ENCODE data around the gene FBXO48.

The FBXO48 gene

DNA sequence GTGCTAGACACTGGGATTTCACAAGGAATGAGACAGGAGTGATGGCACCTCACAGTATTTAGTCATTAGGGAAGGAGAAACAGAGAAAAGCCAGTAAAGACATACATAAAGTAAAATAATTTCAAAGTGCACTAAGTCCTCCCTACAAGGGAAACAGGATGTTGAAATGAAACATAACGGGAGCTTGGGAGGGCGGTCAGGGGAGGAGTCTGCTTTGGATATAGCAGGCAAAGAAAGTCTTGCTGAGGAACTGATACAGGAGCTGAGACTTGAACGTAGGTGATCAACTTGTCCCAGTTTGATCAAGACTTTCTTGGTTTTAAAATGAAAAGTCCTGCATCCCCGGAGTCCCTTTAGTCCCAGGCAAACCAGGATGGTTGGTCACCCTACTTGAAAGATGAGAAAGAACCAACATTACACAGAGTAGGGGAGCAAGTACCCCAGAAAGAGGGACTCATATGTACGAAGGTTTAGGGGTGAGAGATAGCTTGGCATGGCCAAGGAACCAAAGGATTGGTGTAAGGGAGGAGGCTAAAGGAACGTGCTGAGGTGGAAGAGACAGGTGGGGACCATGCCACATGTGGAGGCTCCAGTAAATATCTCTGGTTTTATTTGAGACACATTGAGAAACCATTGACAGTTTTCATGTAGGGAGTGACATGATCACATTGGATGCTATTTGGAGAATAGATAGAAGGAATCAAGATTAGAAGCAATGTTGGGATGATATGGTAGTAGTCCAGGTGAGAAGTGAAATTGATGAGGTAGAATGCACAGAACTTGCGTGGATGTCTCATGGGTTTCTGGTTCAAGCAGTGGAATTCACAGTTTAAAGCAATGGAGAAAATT lies 28.4 kb downstream of the FBXO48 start:
- TF ChIP-seq, protein P1, sequence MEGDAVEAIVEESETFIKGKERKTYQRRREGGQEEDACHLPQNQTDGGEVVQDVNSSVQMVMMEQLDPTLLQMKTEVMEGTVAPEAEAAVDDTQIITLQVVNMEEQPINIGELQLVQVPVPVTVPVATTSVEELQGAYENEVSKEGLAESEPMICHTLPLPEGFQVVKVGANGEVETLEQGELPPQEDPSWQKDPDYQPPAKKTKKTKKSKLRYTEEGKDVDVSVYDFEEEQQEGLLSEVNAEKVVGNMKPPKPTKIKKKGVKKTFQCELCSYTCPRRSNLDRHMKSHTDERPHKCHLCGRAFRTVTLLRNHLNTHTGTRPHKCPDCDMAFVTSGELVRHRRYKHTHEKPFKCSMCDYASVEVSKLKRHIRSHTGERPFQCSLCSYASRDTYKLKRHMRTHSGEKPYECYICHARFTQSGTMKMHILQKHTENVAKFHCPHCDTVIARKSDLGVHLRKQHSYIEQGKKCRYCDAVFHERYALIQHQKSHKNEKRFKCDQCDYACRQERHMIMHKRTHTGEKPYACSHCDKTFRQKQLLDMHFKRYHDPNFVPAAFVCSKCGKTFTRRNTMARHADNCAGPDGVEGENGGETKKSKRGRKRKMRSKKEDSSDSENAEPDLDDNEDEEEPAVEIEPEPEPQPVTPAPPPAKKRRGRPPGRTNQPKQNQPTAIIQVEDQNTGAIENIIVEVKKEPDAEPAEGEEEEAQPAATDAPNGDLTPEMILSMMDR (IDR thresholded peaks at IDR 0.05) = no peak

DNA sequence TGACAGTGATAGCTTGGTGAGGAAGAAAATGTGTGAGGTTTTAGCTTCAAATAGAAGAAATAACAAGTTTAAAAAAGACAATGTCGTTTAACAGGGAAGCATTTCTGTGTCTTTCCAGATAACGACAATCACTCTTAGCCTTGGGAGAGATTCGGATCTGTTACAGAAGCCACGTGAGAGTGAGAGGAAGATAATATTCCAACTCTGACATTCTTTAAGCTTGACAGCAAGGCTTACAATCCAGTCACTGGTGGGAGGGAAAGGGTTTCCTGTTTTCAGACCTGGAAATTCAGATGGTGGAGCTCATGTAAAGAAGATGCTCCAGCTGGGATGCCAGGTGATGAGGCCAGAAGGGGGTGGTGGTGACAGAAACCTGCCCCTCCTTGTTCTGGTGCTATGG lies 30.8 kb downstream of the FBXO48 start:
- TF ChIP-seq, protein P1 (IDR thresholded peaks at IDR 0.05) = no peak

DNA sequence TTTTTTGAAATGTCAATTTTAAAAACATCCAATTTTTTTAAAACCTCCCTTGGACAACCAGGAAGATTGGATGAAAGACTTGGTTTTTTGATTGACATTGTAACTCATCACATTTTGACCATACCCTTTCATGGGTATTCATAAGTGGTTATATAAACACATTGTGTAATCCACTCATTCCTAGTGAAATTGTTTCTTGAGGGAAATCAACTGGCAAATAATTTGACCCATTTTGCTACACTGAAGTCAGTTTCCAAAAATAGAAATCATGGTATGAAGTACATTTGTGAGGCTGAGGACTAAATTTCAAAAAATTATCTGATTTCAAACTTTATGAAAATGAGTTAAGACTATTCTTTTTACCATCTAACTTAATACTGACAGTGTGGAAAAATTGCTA lies 31.5 kb downstream of the FBXO48 start:
- TF ChIP-seq, protein P1 (IDR thresholded peaks at IDR 0.05) = no peak

DNA sequence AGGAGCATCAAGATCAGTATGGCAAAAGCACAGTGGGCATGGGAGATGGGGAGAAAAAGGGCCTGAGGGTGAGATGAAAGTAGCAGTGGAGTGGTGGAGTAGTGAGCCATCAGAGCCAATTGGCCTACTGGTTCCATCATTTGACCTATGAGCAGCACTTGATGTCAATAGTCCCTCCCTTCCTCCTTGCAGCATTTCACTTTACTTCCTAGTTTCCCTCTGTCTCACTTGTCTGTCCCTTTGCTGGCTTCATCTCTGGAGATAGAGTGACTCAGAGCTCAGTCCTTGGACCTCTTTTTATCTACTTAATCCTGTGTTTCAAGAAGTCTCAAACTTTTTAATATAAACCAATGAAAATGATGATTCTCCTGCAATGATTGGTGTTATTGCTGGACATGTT lies 32.1 kb downstream of the FBXO48 start:
- TF ChIP-seq, protein P1 (IDR thresholded peaks at IDR 0.05) = no peak

DNA sequence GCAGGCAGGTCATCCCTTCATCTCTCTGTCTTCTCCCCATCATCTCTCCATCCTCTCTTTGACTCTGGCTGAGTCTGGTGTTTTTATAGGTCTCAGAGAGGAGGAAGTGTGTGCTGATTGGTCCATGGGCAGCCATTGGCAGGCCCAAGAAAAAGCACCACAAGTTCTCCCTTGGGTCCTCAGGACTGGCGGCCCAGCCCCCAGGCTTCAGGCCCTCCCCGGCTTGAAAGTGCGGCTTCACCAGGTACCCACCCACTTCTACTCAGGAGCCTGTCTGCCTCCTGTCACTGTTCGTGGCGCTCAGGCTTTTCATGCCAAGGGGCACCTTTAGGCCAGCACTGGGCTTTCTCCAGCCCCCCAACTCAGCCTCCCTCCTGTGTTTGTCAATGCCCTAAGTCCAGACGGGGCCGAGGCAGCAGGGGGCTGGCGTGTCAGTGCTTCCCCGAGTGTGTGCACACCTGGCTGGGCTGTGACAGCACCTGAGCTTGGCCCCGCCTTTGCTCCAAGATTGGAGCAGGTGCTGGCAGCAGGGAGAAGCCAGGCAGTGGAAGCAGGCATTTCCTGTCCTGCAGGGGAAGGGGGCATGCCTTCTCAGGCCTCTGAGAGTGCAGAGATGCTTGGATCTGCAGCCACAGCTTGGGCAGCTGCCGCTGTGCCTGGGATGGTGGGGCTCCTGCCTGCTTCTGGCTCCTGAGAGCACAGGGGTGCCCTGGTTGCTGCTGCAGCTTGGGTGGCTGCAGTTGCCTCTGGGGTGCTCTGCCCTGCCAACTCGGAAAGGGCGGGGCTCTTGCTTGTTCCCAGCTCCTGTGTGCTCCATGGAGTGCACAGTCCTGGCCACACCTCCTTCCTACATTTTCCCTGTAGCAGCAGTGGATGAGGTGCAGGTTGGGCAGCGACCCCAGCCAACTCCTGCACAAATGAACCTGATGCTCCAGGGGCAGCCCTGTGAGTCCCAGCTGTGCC lies 34.1 kb downstream of the FBXO48 start:
- TF ChIP-seq, protein P1 (IDR thresholded peaks at IDR 0.05) = no peak

DNA sequence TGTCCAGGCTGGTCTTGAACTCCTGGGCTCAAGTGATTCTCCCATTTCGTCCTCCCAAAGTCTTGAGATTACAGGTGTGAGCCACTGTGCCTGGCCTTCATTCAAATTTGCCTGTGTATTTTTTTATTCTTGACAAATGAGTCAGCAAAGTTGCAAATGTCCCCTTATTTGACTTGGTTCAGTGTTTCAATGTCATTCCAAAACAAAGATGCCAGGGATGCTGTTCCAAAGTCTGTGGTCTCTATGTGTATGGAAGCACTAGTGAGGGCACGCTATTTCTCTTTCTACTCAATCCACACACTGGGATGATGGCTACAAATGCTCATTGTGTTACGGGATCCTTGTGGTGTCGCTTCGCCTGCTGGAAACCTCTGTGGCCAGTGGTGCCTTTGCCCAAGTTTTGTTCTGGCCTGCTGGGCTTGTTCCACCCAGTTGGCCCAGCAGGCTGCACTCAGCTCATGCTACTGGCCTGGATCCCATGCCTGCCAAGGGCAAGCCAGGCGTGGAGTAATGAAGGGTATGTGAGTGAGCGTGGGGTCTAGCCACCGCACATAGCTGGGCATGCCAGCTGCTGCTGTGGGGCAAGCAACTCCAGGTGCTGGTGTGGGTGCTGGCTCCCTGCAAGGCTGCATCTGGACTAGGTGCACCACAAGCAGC lies 35.6 kb downstream of the FBXO48 start:
- TF ChIP-seq, protein P1 (IDR thresholded peaks at IDR 0.05) = no peak

DNA sequence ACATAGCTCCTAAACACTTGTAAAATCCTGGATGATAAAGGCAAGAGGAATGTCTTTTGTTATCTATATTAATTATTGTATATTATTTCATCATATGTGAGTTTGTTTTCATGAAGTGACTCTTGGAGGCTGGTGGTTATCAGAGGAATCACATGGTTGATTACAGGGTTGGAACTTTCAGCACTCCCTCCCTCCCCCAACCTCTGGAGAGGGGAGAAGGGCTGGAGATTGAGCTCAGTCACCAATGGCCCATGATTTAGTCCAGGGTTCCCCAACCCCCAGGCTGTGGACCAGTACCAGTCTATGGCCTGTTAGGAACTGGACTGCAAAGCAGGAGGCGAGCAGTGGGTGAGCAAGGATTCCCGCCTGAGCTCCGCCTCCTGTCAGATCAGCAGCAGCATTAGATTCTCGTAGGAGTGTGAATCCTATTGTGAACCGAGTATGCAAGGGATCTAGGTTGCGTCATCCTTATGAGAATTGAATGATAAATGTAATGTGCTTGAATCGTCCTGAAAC lies 37.7 kb downstream of the FBXO48 start:
- TF ChIP-seq, protein P1 (IDR thresholded peaks at IDR 0.05) = no peak
